Upper lobe of right lung (tissue), 1 donor: ENCODE measurements around the gene SRPK3. TPM values are rescaled to one million over a fixed set of nuclear protein-coding genes. Genes with fewer than 3 reads are reported as not detected.

Experiments
- ATAC-seq: fragments of 200-7000 bp; cut with Tn5 transposase; one replicate; pipeline ENCODE4 v1.9.1; 2020; ENCODE audit warnings: mild to moderate bottlenecking, moderate library complexity
- DNase-seq: peaks from one replicate; pipeline ENCODE4 v3.0.0-alpha.2; 2020
- H3K27ac ChIP-seq: fragments of 200-600 bp; one replicate; pipeline ENCODE4 v1.8.0; 2022
- H3K27me3 ChIP-seq: fragments of 200-600 bp; one replicate; pipeline ENCODE4 v1.8.0; 2022; ENCODE audit warnings: mild to moderate bottlenecking
- H3K36me3 ChIP-seq: fragments of 200-600 bp; one replicate; pipeline ENCODE4 v1.8.0; 2022
- H3K4me1 ChIP-seq: fragments of 200-600 bp; one replicate; pipeline ENCODE4 v1.8.0; 2022
- H3K4me3 ChIP-seq: fragments of 200-600 bp; one replicate; pipeline ENCODE4 v1.8.0; 2022; ENCODE audit warnings: mild to moderate bottlenecking
- H3K9me3 ChIP-seq: fragments of 200-600 bp; one replicate; pipeline ENCODE4 v1.8.0; 2022
- CTCF ChIP-seq: fragments of 200-600 bp; IDR thresholded peaks from one replicate; pipeline ENCODE4 v1.8.0; 2022; ENCODE audit warnings: antibody characterized with exemption
- intact Hi-C: fragments of 100-400 bp; cut with DNase I; formaldehyde crosslinking; loops from one replicate; pipeline ENCODE4 v1.11.0; 2022
- total RNA-seq: library from RNA; stranded (reverse); fragmentation: NEBNext Ultra II Directional; extraction: Animal tissue kit (Norgen Biotek cat#: 25700); gene quantifications from one replicate; pipeline ENCODE4 v1.2.1, GENCODE V29; 2021
- donor health status: DM: no; HTN: yes; CAD: no; lungs with severe emphysema.

SRPK3 gene
- total RNA-seq, 1 donor from 2014 or later: not detected

GRCh38 chrX:153797415-153798015 lies 16.7 kb downstream of the SRPK3 start:
- no peaks in the 10 kb centered on the region for H3K9me3 ChIP-seq
- intact Hi-C loops: no loop called here
- no peak for DNase-seq

GRCh38 chrX:153799326-153799725 lies 18.5 kb downstream of the SRPK3 start:
- ATAC-seq: no peak
- TF ChIP-seq CTCF: no peak
- Histone ChIP-seq H3K27ac (no peak overlapping the region), H3K27me3 (no peaks in the 10 kb centered on the region), H3K4me1 (peaks cover 9% of the 10 kb centered on the region), H3K4me3 (no peak overlapping the region), H3K36me3 (no peaks in the 10 kb centered on the region), H3K9me3 (no peaks in the 10 kb centered on the region)
- DNase-seq: no peak
- intact Hi-C loops: no loop called here

More at GRCh38 chrX:153797415-153798015, 16.7 kb downstream of the SRPK3 start:
- ATAC-seq: no peak
- H3K27ac ChIP-seq: no peak overlapping the region
- no peak overlapping the region for H3K4me3 ChIP-seq
- H3K27me3 ChIP-seq: no peaks in the 10 kb centered on the region
- no peak for TF ChIP-seq CTCF
- no peaks in the 10 kb centered on the region for H3K36me3 ChIP-seq
- peaks cover 15% of the 10 kb centered on the region for H3K4me1 ChIP-seq

GRCh38 chrX:153800177-153800722 lies 19.4 kb downstream of the SRPK3 start:
- no peak for TF ChIP-seq CTCF
- DNase-seq (no peak), ATAC-seq (no peak)
- Histone ChIP-seq H3K27me3 (no peaks in the 10 kb centered on the region), H3K27ac (no peak overlapping the region), H3K36me3 (no peaks in the 10 kb centered on the region), H3K4me1 (peaks cover 9% of the 10 kb centered on the region), H3K4me3 (no peak overlapping the region), H3K9me3 (no peaks in the 10 kb centered on the region)
- intact Hi-C loops: no loop called here

DNA sequence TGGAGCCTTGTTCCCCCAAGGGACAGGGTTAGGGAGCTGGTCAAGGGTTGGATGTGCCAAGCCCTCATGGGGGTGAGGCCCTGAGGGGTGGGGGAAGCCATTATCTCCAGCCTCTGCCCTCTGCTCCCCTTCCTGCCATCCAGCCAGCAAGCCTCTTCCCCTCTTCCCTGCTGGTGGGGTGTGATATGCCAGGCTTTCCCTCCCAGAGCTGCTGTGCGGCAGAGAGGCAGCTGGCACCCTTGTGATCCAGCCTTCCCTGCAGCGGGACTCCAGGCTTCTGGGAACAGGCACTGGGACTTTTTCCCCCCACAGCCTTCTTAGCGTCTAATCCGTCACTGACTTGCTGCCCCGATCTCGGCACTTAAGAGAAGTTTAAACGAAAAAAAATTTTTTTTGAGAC lies 19.9 kb downstream of the SRPK3 start:
- intact Hi-C loops: no loop called here
- Histone ChIP-seq H3K4me1 (peaks cover 5% of the 10 kb centered on the region), H3K27me3 (no peaks in the 10 kb centered on the region), H3K4me3 (no peak overlapping the region), H3K36me3 (no peaks in the 10 kb centered on the region), H3K27ac (no peak overlapping the region), H3K9me3 (no peaks in the 10 kb centered on the region)
- TF ChIP-seq CTCF: no peak
- DNase-seq: no peak
- ATAC-seq: no peak

DNA sequence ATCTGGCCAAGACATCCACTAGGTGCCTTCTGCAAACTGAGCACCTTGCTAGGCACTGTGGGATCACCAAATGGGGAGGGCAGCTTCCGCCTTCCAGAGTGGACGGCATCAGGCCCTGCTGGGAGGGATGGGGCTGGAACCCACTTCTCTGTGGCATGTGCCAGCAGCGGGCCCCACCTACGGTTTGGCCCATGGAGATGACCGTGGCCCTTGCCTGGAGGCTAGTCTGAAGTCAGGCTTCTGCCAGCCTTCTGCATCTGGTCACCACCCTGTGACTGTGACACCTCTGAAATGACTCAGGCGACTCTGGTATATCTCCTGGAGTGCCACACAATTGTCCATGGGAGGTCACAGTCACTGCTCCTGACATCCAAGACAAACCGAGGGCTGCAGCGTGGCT lies 20.8 kb downstream of the SRPK3 start:
- no peak for TF ChIP-seq CTCF
- intact Hi-C loops: no loop called here
- DNase-seq (no peak), ATAC-seq (no peak)
- Histone ChIP-seq H3K27me3 (no peaks in the 10 kb centered on the region), H3K9me3 (no peaks in the 10 kb centered on the region), H3K36me3 (no peaks in the 10 kb centered on the region), H3K4me1 (no peaks in the 10 kb centered on the region), H3K27ac (no peak overlapping the region), H3K4me3 (no peak overlapping the region)
